ENCODE measurements around the gene ASXL2. TPM values are rescaled to one million over a fixed set of nuclear protein-coding genes. Genes with fewer than 3 reads are reported as not detected.
"Not testable (repeated sequence)": the region's sequence is repeated elsewhere in the genome, so short reads cannot be mapped to it uniquely, and the experiment has no call there.

Gene ASXL2
- total and polyA plus RNA-seq, 4 donors = 2.4 to 29.0 (median 12.3) TPM

- not testable (repeated sequence) for H3K4me1 ChIP-seq (ENCODE audit: control insufficient read depth in 5 of 5, insufficient read depth in 5 of 5, low read length in 5 of 5); DNase-seq; H3K27me3 ChIP-seq (ENCODE audit: control insufficient read depth in 3 of 3, insufficient read depth in 3 of 3, low read length in 2 of 3); H3K36me3 ChIP-seq (ENCODE audit: control insufficient read depth in 4 of 4, insufficient read depth in 4 of 4, low read length in 4 of 4); H3K4me3 ChIP-seq; ATAC-seq (ENCODE audit: insufficient read depth, low FRiP score); H3K9ac ChIP-seq (ENCODE audit: insufficient read depth in 1 of 2, low read length in 2 of 2); H3K9me3 ChIP-seq (ENCODE audit: control insufficient read depth in 4 of 4, insufficient read depth in 3 of 4, low read length in 3 of 4); H3K27ac ChIP-seq (ENCODE audit: low read depth in 1 of 2, low read length in 1 of 2)
- WGBS, 2 donors = 89 to 94% methylated on average over 9 of the region's 9 CpGs
These were observed 35.3 kb upstream of the ASXL2 start for GRCh38 chr2:25913696-25913973.

GRCh38 chr2:25912851-25913695 is 34.8 kb upstream of the ASXL2 start:
- H3K36me3 ChIP-seq (ENCODE audit: control insufficient read depth in 4 of 4, insufficient read depth in 4 of 4, low read length in 4 of 4) = no peaks in the 10 kb centered on the region
- no peak overlapping the region for H3K27ac ChIP-seq (ENCODE audit: low read depth in 1 of 2, low read length in 1 of 2)
- no peak for TF ChIP-seq CTCF (IDR thresholded peaks at IDR 0.05; ENCODE audit: control extremely low read depth, extremely low read depth)
- DNase-seq (peak in 1 of 3 donors; percentile 10), ATAC-seq (ENCODE audit: insufficient read depth, low FRiP score) (no peak)
- H3K9ac ChIP-seq (ENCODE audit: insufficient read depth in 1 of 2, low read length in 2 of 2) = no peak overlapping the region
- no peaks in the 10 kb centered on the region for H3K27me3 ChIP-seq (ENCODE audit: control insufficient read depth in 3 of 3, insufficient read depth in 3 of 3, low read length in 2 of 3)
- WGBS, 2 donors = 36 to 57% methylated on average over 10 of the region's 10 CpGs
- H3K4me1 ChIP-seq (ENCODE audit: control insufficient read depth in 5 of 5, insufficient read depth in 5 of 5, low read length in 5 of 5) = peaks cover 0 to 7% (median 0%) of the 10 kb centered on the region in 5 donors
- no peak overlapping the region for H3K4me3 ChIP-seq
- H3K9me3 ChIP-seq (ENCODE audit: control insufficient read depth in 4 of 4, insufficient read depth in 3 of 4, low read length in 3 of 4) = no peaks in the 10 kb centered on the region

GRCh38 chr2:25909574-25909973 is 31.3 kb upstream of the ASXL2 start:
- not testable (repeated sequence) for H3K4me1 ChIP-seq (ENCODE audit: control insufficient read depth in 5 of 5, insufficient read depth in 5 of 5, low read length in 5 of 5); H3K9ac ChIP-seq (ENCODE audit: insufficient read depth in 1 of 2, low read length in 2 of 2); H3K4me3 ChIP-seq; H3K27ac ChIP-seq (ENCODE audit: low read depth in 1 of 2, low read length in 1 of 2); DNase-seq; H3K36me3 ChIP-seq (ENCODE audit: control insufficient read depth in 4 of 4, insufficient read depth in 4 of 4, low read length in 4 of 4); ATAC-seq (ENCODE audit: insufficient read depth, low FRiP score); H3K27me3 ChIP-seq (ENCODE audit: control insufficient read depth in 3 of 3, insufficient read depth in 3 of 3, low read length in 2 of 3); H3K9me3 ChIP-seq (ENCODE audit: control insufficient read depth in 4 of 4, insufficient read depth in 3 of 4, low read length in 3 of 4)
- WGBS, 2 donors = 79 to 81% methylated on average over 5 of the region's 5 CpGs

- no peak for TF ChIP-seq CTCF (IDR thresholded peaks at IDR 0.05; ENCODE audit: control extremely low read depth, extremely low read depth)
- Histone ChIP-seq H3K27me3 (ENCODE audit: control insufficient read depth in 3 of 3, insufficient read depth in 3 of 3, low read length in 2 of 3) (no peaks in the 10 kb centered on the region), H3K9me3 (ENCODE audit: control insufficient read depth in 4 of 4, insufficient read depth in 3 of 4, low read length in 3 of 4) (peaks cover 0 to 2% (median 0%) of the 10 kb centered on the region in 4 donors), H3K4me3 (no peak overlapping the region), H3K36me3 (ENCODE audit: control insufficient read depth in 4 of 4, insufficient read depth in 4 of 4, low read length in 4 of 4) (no peaks in the 10 kb centered on the region), H3K9ac (ENCODE audit: insufficient read depth in 1 of 2, low read length in 2 of 2) (no peak overlapping the region), H3K27ac (ENCODE audit: low read depth in 1 of 2, low read length in 1 of 2) (no peak overlapping the region), H3K4me1 (ENCODE audit: control insufficient read depth in 5 of 5, insufficient read depth in 5 of 5, low read length in 5 of 5) (no peaks in the 10 kb centered on the region)
- WGBS, 2 donors = 96 to 98% methylated on average over 2 of the region's 2 CpGs
- DNase-seq = no peak
- ATAC-seq (ENCODE audit: insufficient read depth, low FRiP score) = no peak
These were observed 26.8 kb upstream of the ASXL2 start for GRCh38 chr2:25905126-25905525.
